ENCODE measurements around the gene SMARCD2.
"Not testable (repeated sequence)": the region's sequence is repeated elsewhere in the genome, so short reads cannot be mapped to it uniquely, and the experiment has no call there.

Gene SMARCD2

GRCh38 chr17:63859257-63859656 is 16.8 kb upstream of the SMARCD2 start:
- Histone ChIP-seq H2AFZ (ENCODE audit: low read length) (no peak overlapping the region), H3K4me2 (ENCODE audit: low read depth, low read length) (no peak overlapping the region), H3K4me3 (ENCODE audit: low read length) (no peak overlapping the region), H3K79me2 (ENCODE audit: low read length) (no peaks in the 10 kb centered on the region), H3K36me3 (replicated peaks; ENCODE audit: insufficient read depth, low read length) (no peaks in the 10 kb centered on the region), H3K9me3 (replicated peaks; ENCODE audit: insufficient read depth, low read length) (no peaks in the 10 kb centered on the region), H3K4me1 (ENCODE audit: low read length) (no peaks in the 10 kb centered on the region), H3K9ac (ENCODE audit: low read length) (no peak overlapping the region), H3K27ac (ENCODE audit: low read length) (no peak overlapping the region), H3F3A (ENCODE audit: insufficient read depth, low read length) (no peaks in the 10 kb centered on the region), H3K9me2 (replicated peaks; ENCODE audit: insufficient read depth, low read length) (no peaks in the 10 kb centered on the region), H4K20me1 (ENCODE audit: insufficient read depth, low read length) (no peaks in the 10 kb centered on the region), H3K27me3 (replicated peaks; ENCODE audit: insufficient read depth, low read length) (no peaks in the 10 kb centered on the region; the same call in 1 of the 2 replicates)
- DNase-seq = no peak
- TF ChIP-seq EZH2 (optimal IDR thresholded peaks at IDR 0.05; ENCODE audit: low read depth, low read length) = no peak
- TF ChIP-seq, protein P1, sequence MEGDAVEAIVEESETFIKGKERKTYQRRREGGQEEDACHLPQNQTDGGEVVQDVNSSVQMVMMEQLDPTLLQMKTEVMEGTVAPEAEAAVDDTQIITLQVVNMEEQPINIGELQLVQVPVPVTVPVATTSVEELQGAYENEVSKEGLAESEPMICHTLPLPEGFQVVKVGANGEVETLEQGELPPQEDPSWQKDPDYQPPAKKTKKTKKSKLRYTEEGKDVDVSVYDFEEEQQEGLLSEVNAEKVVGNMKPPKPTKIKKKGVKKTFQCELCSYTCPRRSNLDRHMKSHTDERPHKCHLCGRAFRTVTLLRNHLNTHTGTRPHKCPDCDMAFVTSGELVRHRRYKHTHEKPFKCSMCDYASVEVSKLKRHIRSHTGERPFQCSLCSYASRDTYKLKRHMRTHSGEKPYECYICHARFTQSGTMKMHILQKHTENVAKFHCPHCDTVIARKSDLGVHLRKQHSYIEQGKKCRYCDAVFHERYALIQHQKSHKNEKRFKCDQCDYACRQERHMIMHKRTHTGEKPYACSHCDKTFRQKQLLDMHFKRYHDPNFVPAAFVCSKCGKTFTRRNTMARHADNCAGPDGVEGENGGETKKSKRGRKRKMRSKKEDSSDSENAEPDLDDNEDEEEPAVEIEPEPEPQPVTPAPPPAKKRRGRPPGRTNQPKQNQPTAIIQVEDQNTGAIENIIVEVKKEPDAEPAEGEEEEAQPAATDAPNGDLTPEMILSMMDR (IDR thresholded peaks at IDR 0.05; ENCODE audit: low read length) = no peak
- TF ChIP-seq EZH2phosphoT487 (IDR thresholded peaks at IDR 0.05; ENCODE audit: low read length) = no peak

GRCh38 chr17:63856425-63856824 is 13.9 kb upstream of the SMARCD2 start:
- H4K20me1 ChIP-seq (ENCODE audit: insufficient read depth, low read length); H3K4me3 ChIP-seq (ENCODE audit: low read length); H2AFZ ChIP-seq (ENCODE audit: low read length); H3F3A ChIP-seq (ENCODE audit: insufficient read depth, low read length); H3K4me2 ChIP-seq (ENCODE audit: low read depth, low read length); H3K9me3 ChIP-seq (replicated peaks; ENCODE audit: insufficient read depth, low read length); H3K36me3 ChIP-seq (replicated peaks; ENCODE audit: insufficient read depth, low read length); DNase-seq; H3K79me2 ChIP-seq (ENCODE audit: low read length); H3K9me2 ChIP-seq (replicated peaks; ENCODE audit: insufficient read depth, low read length); H3K27ac ChIP-seq (ENCODE audit: low read length); H3K27me3 ChIP-seq (replicated peaks; ENCODE audit: insufficient read depth, low read length); H3K4me1 ChIP-seq (ENCODE audit: low read length); H3K9ac ChIP-seq (ENCODE audit: low read length): not testable (repeated sequence)

GRCh38 chr17:63855185-63855584 is 12.7 kb upstream of the SMARCD2 start:
- no peaks in the 10 kb centered on the region for H3F3A ChIP-seq (ENCODE audit: insufficient read depth, low read length)
- no peaks in the 10 kb centered on the region for H3K9me3 ChIP-seq (replicated peaks; ENCODE audit: insufficient read depth, low read length)
- no peaks in the 10 kb centered on the region for H3K36me3 ChIP-seq (replicated peaks; ENCODE audit: insufficient read depth, low read length)
- no peaks in the 10 kb centered on the region for H4K20me1 ChIP-seq (ENCODE audit: insufficient read depth, low read length)
- no peak overlapping the region for H2AFZ ChIP-seq (ENCODE audit: low read length)
- H3K4me3 ChIP-seq (ENCODE audit: low read length) = no peak overlapping the region
- H3K4me2 ChIP-seq (ENCODE audit: low read depth, low read length) = no peak overlapping the region
- no peak overlapping the region for H3K27ac ChIP-seq (ENCODE audit: low read length)
- no peak overlapping the region for H3K9ac ChIP-seq (ENCODE audit: low read length)
- H3K27me3 ChIP-seq (replicated peaks; ENCODE audit: insufficient read depth, low read length) = no peaks in the 10 kb centered on the region; the same call in 1 of the 2 replicates
- TF ChIP-seq, protein P1 (IDR thresholded peaks at IDR 0.05; ENCODE audit: low read length) = no peak
- TF ChIP-seq EZH2phosphoT487 (IDR thresholded peaks at IDR 0.05; ENCODE audit: low read length) = no peak
- H3K79me2 ChIP-seq (ENCODE audit: low read length) = no peaks in the 10 kb centered on the region
- no peaks in the 10 kb centered on the region for H3K9me2 ChIP-seq (replicated peaks; ENCODE audit: insufficient read depth, low read length)
- no peak for DNase-seq
- H3K4me1 ChIP-seq (ENCODE audit: low read length) = no peaks in the 10 kb centered on the region

- Histone ChIP-seq H3K79me2 (ENCODE audit: low read length) (no peaks in the 10 kb centered on the region), H3K4me3 (ENCODE audit: low read length) (no peak overlapping the region), H3K27me3 (replicated peaks; ENCODE audit: insufficient read depth, low read length) (no peaks in the 10 kb centered on the region; the same call in 1 of the 2 replicates), H3K9me2 (replicated peaks; ENCODE audit: insufficient read depth, low read length) (no peaks in the 10 kb centered on the region), H3K27ac (ENCODE audit: low read length) (no peak overlapping the region), H3K4me1 (ENCODE audit: low read length) (no peaks in the 10 kb centered on the region), H3K36me3 (replicated peaks; ENCODE audit: insufficient read depth, low read length) (no peaks in the 10 kb centered on the region), H3K4me2 (ENCODE audit: low read depth, low read length) (no peak overlapping the region), H3K9ac (ENCODE audit: low read length) (no peak overlapping the region), H3K9me3 (replicated peaks; ENCODE audit: insufficient read depth, low read length) (no peaks in the 10 kb centered on the region), H3F3A (ENCODE audit: insufficient read depth, low read length) (no peaks in the 10 kb centered on the region), H4K20me1 (ENCODE audit: insufficient read depth, low read length) (no peaks in the 10 kb centered on the region), H2AFZ (ENCODE audit: low read length) (no peak overlapping the region)
- TF ChIP-seq EZH2 (optimal IDR thresholded peaks at IDR 0.05; ENCODE audit: low read depth, low read length) (no peak), EZH2phosphoT487 (IDR thresholded peaks at IDR 0.05; ENCODE audit: low read length) (no peak)
- TF ChIP-seq, protein P1 (IDR thresholded peaks at IDR 0.05; ENCODE audit: low read length) = no peak
- no peak for DNase-seq
These were observed 12.2 kb upstream of the SMARCD2 start for GRCh38 chr17:63854709-63855108.
